AG20443 (cell line): ENCODE data around the gene IP6K3.
A peak's percentile ranks its signal among the peaks of the same experiment; 100 is the strongest.

Experiments used
- DNase-seq: peaks from one replicate; pipeline ENCODE4 v3.0.0; 2012; ENCODE audit warnings: low spot score, mixed read lengths

Gene IP6K3

DNA sequence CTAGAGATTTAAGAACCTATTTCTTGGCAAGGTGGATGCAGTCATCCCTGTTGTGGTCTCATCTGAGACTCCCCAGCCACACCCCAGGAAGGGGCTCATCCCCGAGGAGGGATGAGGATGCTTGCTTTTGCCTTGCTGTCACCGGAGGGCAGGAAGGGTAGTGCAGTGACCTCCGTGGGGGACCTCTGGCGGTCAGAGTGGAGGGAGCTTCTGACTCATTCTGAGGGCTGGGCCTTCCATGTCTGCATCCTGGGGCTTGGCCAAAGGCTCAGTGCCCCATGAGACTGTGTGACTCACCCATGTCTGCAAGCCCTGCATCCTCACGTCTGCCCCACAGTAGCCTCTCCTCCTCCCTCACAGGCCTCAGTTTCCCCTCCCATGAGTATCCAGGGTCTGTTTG is 73.9 kb downstream of the IP6K3 start:
- peak; percentile 95 for DNase-seq

DNA sequence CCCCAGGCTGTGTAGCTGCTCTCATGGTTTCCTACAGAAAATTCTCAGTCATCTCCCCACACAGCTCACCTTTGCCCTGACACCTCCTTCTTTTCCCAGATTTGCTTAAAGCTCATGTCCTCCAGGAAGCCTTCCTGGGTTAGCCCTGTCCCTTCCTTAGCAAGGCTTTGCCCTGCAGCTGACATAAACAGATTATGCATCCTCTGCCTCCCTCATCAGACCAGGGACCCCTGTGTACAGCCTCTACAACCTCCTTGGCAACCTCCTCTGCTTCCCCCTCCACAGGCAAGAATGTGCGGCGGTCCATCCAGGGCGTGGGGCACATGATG is 75.0 kb downstream of the IP6K3 start:
- no peak for DNase-seq
